Mesenchymal stem cell (in vitro differentiated cells and primary cell): ENCODE results near the gene KLHL36.
A peak's percentile ranks its signal among the peaks of the same experiment; 100 is the strongest.

Experiments
- DNase-seq: peaks from one replicate; pipeline ENCODE4 v3.0.0-alpha.2; 2013
- H2AFZ ChIP-seq: one replicate; pipeline ENCODE4 v1.6.1; 2013; ENCODE audit warnings: low read depth, mild to moderate bottlenecking, control low read depth, inconsistent platforms, low read length, moderate library complexity
- H2AK5ac ChIP-seq: 2 replicates; pipeline ENCODE4 v1.6.1; 2013; ENCODE audit warnings: low read length, moderate library complexity, mild to moderate bottlenecking, inconsistent platforms; ENCODE audit not compliant: severe bottlenecking
- H2BK120ac ChIP-seq: one replicate; pipeline ENCODE4 v1.6.1; 2013; ENCODE audit warnings: low read depth, mild to moderate bottlenecking, inconsistent platforms, low read length, moderate library complexity
- H2BK12ac ChIP-seq, 2 experiments: one replicate each; pipeline ENCODE4 v1.6.1; 2013; ENCODE audit warnings: inconsistent platforms in 2 of 2, low read length in 2 of 2, mild to moderate bottlenecking in 2 of 2, moderate library complexity in 2 of 2, control low read depth in 1 of 2
- H2BK15ac ChIP-seq: one replicate; pipeline ENCODE4 v1.6.1; 2013; ENCODE audit warnings: mild to moderate bottlenecking, low read depth, inconsistent platforms; ENCODE audit not compliant: poor library complexity, severe bottlenecking
- H2BK5ac ChIP-seq: 2 replicates; pipeline ENCODE4 v1.6.1; 2013; ENCODE audit warnings: low read depth, mild to moderate bottlenecking, low read length, control low read depth, inconsistent platforms; ENCODE audit not compliant: poor library complexity, severe bottlenecking
- H3K14ac ChIP-seq, 2 experiments: one replicate each; pipeline ENCODE4 v1.6.1; 2013; ENCODE audit warnings: inconsistent platforms in 2 of 2, low read length in 2 of 2, control low read depth in 1 of 2, mild to moderate bottlenecking in 1 of 2, moderate library complexity in 1 of 2
- H3K18ac ChIP-seq, 2 experiments: one replicate each; pipeline ENCODE4 v1.6.1; 2013; ENCODE audit warnings: inconsistent platforms in 2 of 2, low read length in 2 of 2, control low read depth in 1 of 2, low read depth in 1 of 2, mild to moderate bottlenecking in 1 of 2
- H3K23ac ChIP-seq, 2 experiments: one replicate each; pipeline ENCODE4 v1.6.1; 2013; ENCODE audit warnings: inconsistent platforms in 2 of 2, low read length in 2 of 2, mild to moderate bottlenecking in 2 of 2, moderate library complexity in 2 of 2, control low read depth in 1 of 2
- H3K27ac ChIP-seq: 2 replicates; pipeline ENCODE4 v1.5.1; 2013; ENCODE audit warnings: mild to moderate bottlenecking, moderate library complexity, low read length, control low read depth, inconsistent platforms; ENCODE audit not compliant: poor library complexity, severe bottlenecking
- H3K27me3 ChIP-seq, 2 experiments: 2 replicates each; pipeline versions ENCODE4 v1.6.1 to v1.7.0; 2013; ENCODE audit warnings: low read length in 2 of 2, mild to moderate bottlenecking in 2 of 2, moderate library complexity in 2 of 2, control low read depth in 1 of 2, inconsistent platforms in 1 of 2; ENCODE audit not compliant: control insufficient read depth in 1 of 2, insufficient read depth in 1 of 2
- H3K36me3 ChIP-seq, 2 experiments: 2 replicates each; pipeline versions ENCODE4 v1.6.1 to v1.7.0; 2013; ENCODE audit warnings: low read length in 2 of 2, control low read depth in 1 of 2, inconsistent platforms in 1 of 2, low read depth in 1 of 2, mild to moderate bottlenecking in 1 of 2; ENCODE audit not compliant: insufficient read depth in 2 of 2, control insufficient read depth in 1 of 2
- H3K4ac ChIP-seq, 2 experiments: one replicate each; pipeline ENCODE4 v1.6.1; 2013; ENCODE audit warnings: inconsistent platforms in 2 of 2, low read length in 2 of 2, mild to moderate bottlenecking in 2 of 2, moderate library complexity in 2 of 2, control low read depth in 1 of 2, low read depth in 1 of 2
- H3K4me1 ChIP-seq: 2 replicates; pipeline ENCODE4 v1.6.1; 2013; ENCODE audit warnings: low read depth, low read length, control low read depth; ENCODE audit not compliant: control insufficient read depth, insufficient read depth
- H3K4me2 ChIP-seq: 2 replicates; pipeline ENCODE4 v1.6.1; 2013; ENCODE audit warnings: low read length, mild to moderate bottlenecking, inconsistent platforms; ENCODE audit not compliant: poor library complexity, severe bottlenecking
- H3K4me3 ChIP-seq, 2 experiments: 2 replicates each; pipeline versions ENCODE4 v1.5.1 to v1.7.0; 2013; ENCODE audit warnings: low read length in 2 of 2, mild to moderate bottlenecking in 2 of 2, control low read depth in 1 of 2, low read depth in 1 of 2; ENCODE audit not compliant: insufficient read depth in 1 of 2
- H3K79me1 ChIP-seq: replicated peaks from 2 replicates; pipeline ENCODE4 v1.6.1; 2013; ENCODE audit warnings: mild to moderate bottlenecking, control low read depth, low read length, inconsistent platforms; ENCODE audit not compliant: poor library complexity, severe bottlenecking
- H3K9ac ChIP-seq: 2 replicates; pipeline ENCODE4 v1.7.0; 2013; ENCODE audit warnings: mild to moderate bottlenecking, low read length, moderate library complexity
- H3K9me3 ChIP-seq: 2 replicates; pipeline ENCODE4 v1.7.0; 2013; ENCODE audit warnings: mild to moderate bottlenecking, low read length; ENCODE audit not compliant: control insufficient read depth
- H4K8ac ChIP-seq: one replicate; pipeline ENCODE4 v1.6.1; 2013; ENCODE audit warnings: inconsistent platforms, mild to moderate bottlenecking, low read length, moderate library complexity
- H4K91ac ChIP-seq: one replicate; pipeline ENCODE4 v1.6.1; 2013; ENCODE audit warnings: mild to moderate bottlenecking, low read length, inconsistent platforms
- WGBS: methylation state at CpG from one replicate; pipeline ENCODE4 v1.1.7; 2013; ENCODE audit warnings: mixed read lengths; 5-methylcytosine and 5-hydroxymethylcytosine counted together

Gene KLHL36

DNA sequence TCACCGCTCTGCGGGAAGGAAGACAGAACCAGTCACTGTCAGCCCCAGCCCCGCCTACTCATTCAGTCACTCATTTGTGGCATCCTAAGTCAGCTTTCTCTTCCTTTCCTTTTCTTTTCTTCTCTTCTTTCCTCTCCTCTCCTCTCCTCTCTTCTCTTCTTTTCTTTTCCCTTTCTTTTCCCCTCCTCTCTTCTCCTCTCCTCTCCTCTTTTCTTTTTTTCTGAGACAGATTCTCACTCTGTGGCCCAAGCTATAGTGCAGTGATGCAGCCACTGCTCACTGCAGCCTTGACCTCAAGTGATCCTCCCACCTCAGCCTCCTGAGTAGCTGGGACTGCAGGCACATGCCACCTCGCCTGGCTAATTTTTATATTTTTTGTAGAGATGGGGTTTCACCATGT lies 10.6 kb upstream of the KLHL36 start:
- Histone ChIP-seq H3K79me1 (no peaks in the 10 kb centered on the region), H4K8ac (no peak overlapping the region), H3K18ac (no peak overlapping the region), H3K9ac (no peak overlapping the region), H3K36me3 (no peaks in the 10 kb centered on the region), H3K4me2 (no peak overlapping the region), H3K27ac (no peak overlapping the region), H2BK12ac (no peak overlapping the region), H3K4me3 (no peak overlapping the region), H3K4me1 (peaks cover 20% of the 10 kb centered on the region), H3K23ac (no peak overlapping the region), H2BK120ac (no peak overlapping the region), H2AK5ac (no peak overlapping the region), H3K27me3 (no peaks in the 10 kb centered on the region), H3K4ac (no peak overlapping the region), H3K9me3 (no peaks in the 10 kb centered on the region), H4K91ac (no peak overlapping the region), H2BK15ac (no peak overlapping the region), H3K14ac (no peak overlapping the region), H2AFZ (no peak overlapping the region), H2BK5ac (no peak overlapping the region)
- DNase-seq: no peak
- WGBS: 87% methylated on average over 4 of the region's 4 CpGs

DNA sequence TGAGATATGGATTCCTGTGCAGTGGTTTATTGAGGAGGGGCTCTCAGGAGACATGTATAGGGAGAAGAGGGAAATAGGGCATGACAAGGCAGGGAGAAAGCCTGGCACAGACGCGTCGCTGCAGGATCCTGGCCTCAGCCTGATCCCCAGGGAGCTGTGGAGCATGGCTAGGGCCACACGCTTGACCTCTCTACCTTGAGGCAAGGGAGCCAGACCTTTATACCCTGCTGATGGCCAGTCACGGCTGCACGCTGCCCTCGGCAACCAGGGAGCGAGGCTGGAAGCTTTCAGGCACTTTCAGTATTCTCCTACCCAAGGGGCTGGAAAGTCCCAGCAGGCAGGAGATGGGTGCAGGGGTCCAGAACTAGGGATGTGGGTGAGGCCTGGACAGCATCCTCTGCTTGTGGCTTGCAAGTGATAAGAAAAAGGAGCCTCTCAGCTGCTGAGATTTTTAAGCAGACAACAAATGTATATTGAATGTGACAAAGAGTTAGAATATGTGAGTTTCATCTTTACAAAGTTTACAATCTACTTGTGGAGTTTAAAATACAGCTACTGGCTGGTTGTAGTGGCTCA lies 10.0 kb upstream of the KLHL36 start:
- Histone ChIP-seq H2AFZ (no peak overlapping the region), H3K4me2 (no peak overlapping the region), H2AK5ac (peak overlapping the region; percentile 4), H3K4me1 (peaks cover 25% of the 10 kb centered on the region), H3K23ac (no peak overlapping the region), H3K36me3 (no peaks in the 10 kb centered on the region), H2BK12ac (peak overlapping the region in 1 of 2 experiments; percentile 59), H4K91ac (peak overlapping the region; percentile 59), H3K27ac (no peak overlapping the region), H3K4ac (no peak overlapping the region), H2BK5ac (no peak overlapping the region), H3K27me3 (no peaks in the 10 kb centered on the region), H3K4me3 (no peak overlapping the region), H4K8ac (peak overlapping the region; percentile 8), H3K9ac (no peak overlapping the region), H2BK120ac (no peak overlapping the region), H3K18ac (no peak overlapping the region), H3K14ac (no peak overlapping the region), H2BK15ac (no peak overlapping the region), H3K79me1 (no peaks in the 10 kb centered on the region), H3K9me3 (no peaks in the 10 kb centered on the region)
- 91% methylated on average over 8 of the region's 8 CpGs for WGBS
- DNase-seq: no peak

DNA sequence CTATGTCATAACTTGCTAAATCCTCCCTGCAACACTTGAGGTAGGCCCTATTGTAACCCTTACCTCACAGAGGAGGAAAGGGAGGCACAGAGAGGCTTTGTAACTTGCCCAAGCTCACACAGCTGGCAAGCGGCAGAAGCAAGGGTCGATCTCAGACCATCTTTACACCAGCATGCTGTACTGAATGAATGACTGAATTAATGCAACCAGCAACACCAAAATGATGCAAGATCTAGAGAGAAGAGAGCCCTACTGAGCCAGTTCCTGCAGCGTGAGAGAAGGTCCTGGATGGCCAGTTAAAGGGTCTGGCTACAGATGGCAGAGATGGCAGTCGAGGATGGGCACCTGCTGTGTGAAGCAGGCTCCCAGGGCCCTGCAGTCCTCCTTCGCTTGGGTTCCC lies 8.2 kb upstream of the KLHL36 start:
- no peak overlapping the region for H3K27ac ChIP-seq
- peak overlapping the region in 1 of 2 experiments; percentile 80 for H3K18ac ChIP-seq
- H3K79me1 ChIP-seq: no peaks in the 10 kb centered on the region
- H3K27me3 ChIP-seq: no peaks in the 10 kb centered on the region
- no peak overlapping the region for H3K23ac ChIP-seq
- no peak overlapping the region for H3K9ac ChIP-seq
- peak overlapping the region; percentile 69 to 95 for H2BK12ac ChIP-seq
- H3K36me3 ChIP-seq: no peaks in the 10 kb centered on the region
- peak overlapping the region; percentile 1 for H4K91ac ChIP-seq
- H2AFZ ChIP-seq: no peak overlapping the region
- H3K4ac ChIP-seq: peak overlapping the region in 1 of 2 experiments; percentile 44
- 95% methylated on average over 5 of the region's 5 CpGs for WGBS
- no peak overlapping the region for H2BK5ac ChIP-seq
- no peaks in the 10 kb centered on the region for H3K9me3 ChIP-seq
- H3K4me1 ChIP-seq: peaks cover 30% of the 10 kb centered on the region
- H3K14ac ChIP-seq: peak overlapping the region in 1 of 2 experiments; percentile 63
- H2BK120ac ChIP-seq: no peak overlapping the region
- no peak overlapping the region for H3K4me3 ChIP-seq
- no peak overlapping the region for H2BK15ac ChIP-seq
- no peak overlapping the region for H4K8ac ChIP-seq
- H2AK5ac ChIP-seq: peak overlapping the region; percentile 71
- no peak overlapping the region for H3K4me2 ChIP-seq
- DNase-seq: no peak

DNA sequence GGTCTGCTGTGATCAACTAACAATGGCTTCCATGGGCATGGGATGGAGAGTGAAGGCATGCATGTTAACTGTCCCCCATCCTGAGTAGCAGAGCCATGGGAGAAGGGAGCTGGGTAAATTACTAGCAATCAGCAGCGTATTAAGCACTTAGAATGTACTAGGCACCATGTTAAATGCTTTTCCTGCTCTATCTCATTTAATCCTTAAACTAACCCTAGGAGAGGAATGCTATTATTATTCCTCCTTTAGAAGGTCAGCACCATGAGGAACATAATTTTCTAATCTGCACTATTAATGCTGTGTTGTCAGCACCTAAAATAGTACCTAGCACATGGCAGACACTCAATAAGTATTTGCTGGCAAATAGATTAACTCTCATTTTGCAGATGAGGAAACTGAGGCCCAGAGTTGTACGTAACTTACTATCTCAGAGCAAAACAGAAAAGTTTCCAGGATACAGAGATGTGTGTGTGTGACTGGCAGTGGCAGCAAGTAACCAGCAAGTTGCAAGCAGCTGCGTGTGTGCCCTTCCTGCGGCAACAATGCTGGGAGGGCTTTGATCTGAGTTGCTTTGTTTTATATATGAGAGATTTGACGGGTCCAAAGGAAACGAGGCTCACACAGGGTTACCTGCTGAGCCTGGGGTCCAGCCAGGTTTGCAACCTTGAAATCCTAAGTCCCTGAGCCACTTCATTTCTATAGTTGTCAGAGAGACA lies 6.5 kb upstream of the KLHL36 start:
- Histone ChIP-seq H4K91ac (peak overlapping the region; percentile 58), H2BK12ac (peak overlapping the region; percentile 43 to 87), H3K79me1 (no peaks in the 10 kb centered on the region), H3K14ac (no peak overlapping the region), H2AFZ (peak overlapping the region; percentile 1), H2BK120ac (peak overlapping the region; percentile 0), H3K9ac (no peak overlapping the region), H3K4me2 (no peak overlapping the region), H3K9me3 (no peaks in the 10 kb centered on the region), H2BK5ac (no peak overlapping the region), H2BK15ac (peak overlapping the region; percentile 90), H3K4me3 (no peak overlapping the region), H3K27ac (peak overlapping the region; percentile 56), H3K4ac (peak overlapping the region; percentile 10 to 77), H2AK5ac (peak overlapping the region; percentile 85), H3K36me3 (no peaks in the 10 kb centered on the region), H3K4me1 (peaks cover 30% of the 10 kb centered on the region), H3K18ac (peak overlapping the region; percentile 13 to 87), H4K8ac (peak overlapping the region; percentile 57), H3K27me3 (no peaks in the 10 kb centered on the region), H3K23ac (no peak overlapping the region)
- no peak for DNase-seq
- WGBS: 84% methylated on average over 5 of the region's 6 CpGs
